GM06990 (cell line): Measurements from ENCODE around the gene NUMBL.
"Not testable (repeated sequence)": the region's sequence is repeated elsewhere in the genome, so short reads cannot be mapped to it uniquely, and the experiment has no call there.

Experiments used
- DNase-seq: peaks from one replicate; pipeline ENCODE4 v3.0.0-alpha.2; 2011; ENCODE audit not compliant: insufficient read length; ENCODE audit errors: extremely low read depth
- H3K27me3 ChIP-seq: replicated peaks from 2 replicates; pipeline ENCODE4 v1.6.0; 2011; ENCODE audit warnings: low read length; ENCODE audit not compliant: control insufficient read depth, insufficient read depth
- H3K36me3 ChIP-seq: 2 replicates; pipeline ENCODE4 v1.5.1; 2011; ENCODE audit warnings: low read length; ENCODE audit not compliant: control insufficient read depth, insufficient read depth
- H3K4me3 ChIP-seq: replicated peaks from 2 replicates; pipeline ENCODE4 v1.5.1; 2011; ENCODE audit warnings: low read depth, mild to moderate bottlenecking, control low read depth, low read length
- CTCF ChIP-seq: IDR thresholded peaks from 2 replicates; pipeline ENCODE4 v1.5.1; 2011; ENCODE audit warnings: low read length, control low read depth, mild to moderate bottlenecking, inconsistent platforms; ENCODE audit not compliant: insufficient read depth, poor library complexity, severe bottlenecking

The NUMBL gene

GRCh38 chr19:40626918-40627317 is 63.5 kb downstream of the NUMBL start:
- TF ChIP-seq CTCF = no peak
- no peak overlapping the region for H3K4me3 ChIP-seq
- no peak for DNase-seq
- no peaks in the 10 kb centered on the region for H3K27me3 ChIP-seq
- no peaks in the 10 kb centered on the region; the same call in 1 of the 2 replicates for H3K36me3 ChIP-seq

- no peak overlapping the region for H3K4me3 ChIP-seq
- H3K27me3 ChIP-seq = no peaks in the 10 kb centered on the region
- H3K36me3 ChIP-seq = no peaks in the 10 kb centered on the region; the same call in 1 of the 2 replicates
- DNase-seq = no peak
- no peak for TF ChIP-seq CTCF
Measured at GRCh38 chr19:40625406-40626120, 64.9 kb downstream of the NUMBL start.

- not testable (repeated sequence) for H3K4me3 ChIP-seq, DNase-seq, H3K27me3 ChIP-seq, H3K36me3 ChIP-seq
Measured at GRCh38 chr19:40624369-40625153, 65.9 kb downstream of the NUMBL start.

GRCh38 chr19:40623403-40624251 is 66.8 kb downstream of the NUMBL start:
- Histone ChIP-seq H3K36me3 (no peaks in the 10 kb centered on the region; the same call in 1 of the 2 replicates), H3K27me3 (no peaks in the 10 kb centered on the region), H3K4me3 (no peak overlapping the region)
- no peak for TF ChIP-seq CTCF
- DNase-seq = peak; percentile 48

DNA sequence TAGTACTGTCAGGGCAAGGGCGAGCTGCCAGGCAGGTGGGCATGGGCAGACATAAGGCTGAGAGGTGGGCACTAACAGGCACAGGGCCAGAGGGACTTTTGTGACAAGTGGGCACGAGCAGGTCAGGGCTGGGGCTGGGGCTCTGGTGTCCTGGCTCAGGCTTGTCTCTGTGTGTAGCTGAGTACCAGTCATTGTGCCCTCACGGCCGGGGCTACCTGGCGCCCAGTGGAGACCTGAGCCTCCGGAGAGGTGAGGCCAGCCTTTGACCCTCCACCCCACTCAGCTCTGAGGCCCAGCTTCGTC is 67.7 kb downstream of the NUMBL start:
- no peak for TF ChIP-seq CTCF
- Histone ChIP-seq H3K36me3 (no peaks in the 10 kb centered on the region; the same call in 1 of the 2 replicates), H3K27me3 (no peaks in the 10 kb centered on the region), H3K4me3 (no peak overlapping the region)
- DNase-seq = no peak
